GM12878 (cell line): ENCODE data around the gene MACROD2. TPM values are rescaled to one million over a fixed set of nuclear protein-coding genes. Genes with fewer than 3 reads are reported as not detected.

ENCODE experiments used
- ATAC-seq: fragments of 200-7000 bp; cut with Tn5 transposase; 3 replicates; pipeline ENCODE4 v1.9.1; 2020; ENCODE audit warnings: mild to moderate bottlenecking, moderate library complexity
- BruUV-seq: library from RNA; stranded (reverse); fragments of 400-500 nt; replicated peaks from 2 replicates; lab custom pipeline; 2021; lab: Mats Ljungman, UMichigan
- CTCF ChIA-PET: fragments of 300-600 bp; sonication (Branson Sonifier 250); formaldehyde crosslinking; extraction: SDS; loops from one replicate; lab custom pipeline; 2021; ENCODE audit warnings: inconsistent platforms; lab: Yijun Ruan, JAX
- POLR2A ChIA-PET: fragments of 350-600 bp; formaldehyde crosslinking; extraction: SDS; loops from one replicate; lab custom pipeline; 2021; ENCODE audit warnings: inconsistent platforms; lab: Charles Lee
- RAD21 ChIA-PET: fragments of 300-600 bp; sonication (Branson Sonifier 250); formaldehyde crosslinking; loops from one replicate; lab custom pipeline; 2023; ENCODE audit warnings: antibody characterized with exemption; ENCODE audit not compliant: unreplicated experiment; lab: Charles Lee
- SMC1A ChIA-PET: fragments of 300-600 bp; sonication (Branson Sonifier 250); formaldehyde crosslinking; loops from one replicate; lab custom pipeline; 2023; ENCODE audit not compliant: unreplicated experiment, uncharacterized antibody; lab: Charles Lee
- DNase-seq: peaks from one replicate; pipeline ENCODE4 v3.0.0-alpha.2; 2011; ENCODE audit warnings: low read depth, low spot score
- FAIRE-seq: peaks from 3 replicates; lab custom pipeline; 2011; peaks lifted over from hg19 to GRCh38; lab: Jason Lieb, UNC
- H2AFZ ChIP-seq: 2 replicates; pipeline ENCODE4 v1.6.0; 2011; ENCODE audit warnings: low read depth, low read length, control low read depth; ENCODE audit not compliant: control insufficient read depth
- H3K27ac ChIP-seq: 2 replicates; pipeline ENCODE4 v1.5.1; 2011; ENCODE audit warnings: control low read depth; ENCODE audit not compliant: control insufficient read depth, insufficient read depth
- H3K27me3 ChIP-seq, 2 experiments: replicated peaks in 1 of 2; 2 replicates each; pipeline versions ENCODE4 v1.6.0 to v1.6.1; 2011; ENCODE audit warnings: low read length in 1 of 2; ENCODE audit not compliant: control insufficient read depth in 2 of 2, insufficient read depth in 2 of 2
- H3K36me3 ChIP-seq, 2 experiments: 2 replicates each; pipeline ENCODE4 v1.5.1; 2011; ENCODE audit warnings: low read length in 1 of 2; ENCODE audit not compliant: control insufficient read depth in 2 of 2, insufficient read depth in 2 of 2
- H3K4me1 ChIP-seq: 2 replicates; pipeline ENCODE4 v1.6.1; 2011; ENCODE audit warnings: mild to moderate bottlenecking, low read length, moderate library complexity, mixed read lengths; ENCODE audit not compliant: control insufficient read depth, insufficient read depth
- H3K4me2 ChIP-seq: 2 replicates; pipeline ENCODE4 v1.6.0; 2011; ENCODE audit warnings: control low read depth; ENCODE audit not compliant: control insufficient read depth, insufficient read depth
- H3K4me3 ChIP-seq: fragments of 200-600 bp; sonication (generic); 2 replicates; pipeline ENCODE4 v1.5.1; 2016
- H3K79me2 ChIP-seq: 2 replicates; pipeline ENCODE4 v1.6.0; 2011; ENCODE audit warnings: low read length; ENCODE audit not compliant: control insufficient read depth, insufficient read depth
- H3K9ac ChIP-seq: 2 replicates; pipeline ENCODE4 v1.8.0; 2011; ENCODE audit warnings: low read length, control low read depth, mixed read lengths; ENCODE audit not compliant: control insufficient read depth, insufficient read depth
- H3K9me3 ChIP-seq: replicated peaks from 3 replicates; pipeline ENCODE4 v1.5.1; 2011; ENCODE audit warnings: mild to moderate bottlenecking, low read length; ENCODE audit not compliant: control insufficient read depth, insufficient read depth
- H4K20me1 ChIP-seq: 2 replicates; pipeline ENCODE4 v1.6.0; 2011; ENCODE audit not compliant: control insufficient read depth, insufficient read depth
- ESRRA ChIP-seq: IDR thresholded peaks from 2 replicates; pipeline ENCODE4 v1.6.1; 2012; ENCODE audit warnings: mild to moderate bottlenecking, low read length, improper control_type of control experiment
- NR2C1 ChIP-seq: fragments of 450-650 bp; IDR thresholded peaks from 2 replicates; pipeline ENCODE4 v1.6.1; 2017; ENCODE audit warnings: antibody characterized with exemption, mild to moderate bottlenecking, moderate library complexity
- POLR2AphosphoS5 ChIP-seq: IDR thresholded peaks from 2 replicates; pipeline ENCODE4 v1.6.1; 2011; ENCODE audit warnings: mild to moderate bottlenecking, low read length, inconsistent platforms
- RELA ChIP-seq: fragments of 450-650 bp; IDR thresholded peaks from 2 replicates; pipeline ENCODE4 v1.8.0; 2014; ENCODE audit warnings: borderline replicate concordance; ENCODE audit not compliant: partially characterized antibody
- SIN3A ChIP-seq: IDR thresholded peaks from 2 replicates; pipeline ENCODE4 v1.6.1; 2012; ENCODE audit warnings: low read depth, low read length, improper control_type of control experiment
- ZBTB40 ChIP-seq: fragments of 450-650 bp; IDR thresholded peaks from 2 replicates; pipeline ENCODE4 v1.6.1; 2016; ENCODE audit warnings: mild to moderate bottlenecking, moderate library complexity, borderline replicate concordance
- ZZZ3 ChIP-seq: IDR thresholded peaks from 2 replicates; pipeline ENCODE4 v1.6.1; 2011; ENCODE audit warnings: low read depth; ENCODE audit not compliant: control insufficient read depth, insufficient read length
- WGBS: methylation state at CpG from one replicate; pipeline ENCODE4 v1.1.6; 2016; ENCODE audit warnings: low lambda C conversion rate; ENCODE audit not compliant: insufficient replicate concordance, insufficient coverage; ENCODE audit errors: missing lambda C conversion rate; 5-methylcytosine and 5-hydroxymethylcytosine counted together
- in situ Hi-C: fragments of 300-500 bp; cut with MboI; formaldehyde crosslinking; loops from 9 replicates; pipeline ENCODE4 v1.14.3; 2018; ENCODE audit warnings: mixed read lengths
- intact Hi-C: fragments of 100-400 bp; cut with micrococcal nuclease; formaldehyde crosslinking; loops from one replicate; pipeline ENCODE4 v1.14.2; 2022; ENCODE audit not compliant: unreplicated experiment
- polyA plus RNA-seq, 11 experiments: library from polyadenylated mRNA; depleted of rRNA in 4 of 11; unstranded in 6 of 11; stranded (reverse) in 5 of 11; fragments of >200 nt; fragmentation: Nextera tagmentation in 4 of 11; fragmentation: Illumina TruSeq in 1 of 11; extraction: Ambion mirVana in 4 of 11; extraction: Trizol in 1 of 11; gene quantifications; 1 replicate in 1 of 11; 2 replicates in 10 of 11; pipeline versions ENCODE4 v1.2.1 to v1.2.3, GENCODE V29; 2011 to 2016; ENCODE audit warnings: inconsistent platforms in 2 of 11, missing spikeins in 2 of 11, low read depth in 1 of 11
- total RNA-seq, 4 experiments: library from RNA; depleted of rRNA in 3 of 4; stranded (reverse); fragments of >200 nt in 3 of 4; fragmentation: Illumina TruSeq in 1 of 4; extraction: Trizol in 1 of 4; gene quantifications; 2 replicates each; pipeline versions ENCODE4 v1.2.1 to v1.2.3, GENCODE V29; 2013 to 2021

The MACROD2 gene
- total and polyA plus RNA-seq, 10 of the 15 experiments (the other 5 are each of a cell fraction or from before 2014, with no cell fraction given): 1.1 to 21.5 (median 2.2) TPM

DNA sequence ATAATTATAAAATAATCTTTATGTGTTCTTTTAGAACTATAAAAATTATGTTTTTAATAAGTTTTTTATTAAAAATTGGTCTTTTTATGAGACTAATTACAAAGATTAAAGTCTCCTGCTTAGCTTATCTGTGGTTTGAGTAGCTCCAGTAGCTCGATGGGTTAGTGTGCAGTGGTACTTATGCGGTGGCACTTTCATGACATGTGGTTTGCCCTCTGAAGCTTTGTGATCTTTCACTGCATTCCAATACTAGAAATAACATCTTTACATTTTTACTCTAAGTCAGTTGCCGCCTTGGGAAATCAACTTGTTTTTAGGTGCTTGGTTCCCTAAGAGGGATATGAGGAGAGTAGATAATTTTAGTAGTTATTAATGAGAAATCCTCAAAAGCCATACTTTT is 1041.6 kb downstream of the MACROD2 start (continued):
- TF ChIP-seq ZZZ3 (no peak), RELA (no peak), POLR2AphosphoS5 (no peak), ESRRA (no peak), ZBTB40 (no peak), SIN3A (no peak)

- no peaks in the 10 kb centered on the region for H3K27me3 ChIP-seq
- no peaks in the 10 kb centered on the region for H3K9me3 ChIP-seq
- no peaks in the 10 kb centered on the region for H4K20me1 ChIP-seq
- in situ Hi-C loops: no loop called here
- DNase-seq: no peak
- H3K36me3 ChIP-seq: no peaks in the 10 kb centered on the region
- no peak overlapping the region for H3K9ac ChIP-seq
- no peak overlapping the region for H3K4me3 ChIP-seq
- RAD21 ChIA-PET: no interaction called here
- FAIRE-seq: no peak
- no peak for TF ChIP-seq NR2C1
- TF ChIP-seq, all 136 proteins: peak for 0
- no TSS peak for BruUV-seq
- ChIA-PET POLR2A (no interaction called here), CTCF (no interaction called here), SMC1A (no interaction called here)
- no peaks in the 10 kb centered on the region for H3K79me2 ChIP-seq
- no peaks in the 10 kb centered on the region for H3K4me1 ChIP-seq
- no peak overlapping the region for H2AFZ ChIP-seq
- ATAC-seq: no peak
- no peak overlapping the region for H3K4me2 ChIP-seq
- intact Hi-C loops: no loop called here
- no peak overlapping the region for H3K27ac ChIP-seq
- 33% methylated on average over 2 of the region's 2 CpGs for WGBS
These were observed 1043.9 kb downstream of the MACROD2 start for GRCh38 chr20:15039088-15039752.
